Measurements from ENCODE around the gene TTLL8.

The TTLL8 gene

GRCh38 chr22:50035976-50036724 is 21.9 kb downstream of the TTLL8 start:
- TF ChIP-seq, protein P1, sequence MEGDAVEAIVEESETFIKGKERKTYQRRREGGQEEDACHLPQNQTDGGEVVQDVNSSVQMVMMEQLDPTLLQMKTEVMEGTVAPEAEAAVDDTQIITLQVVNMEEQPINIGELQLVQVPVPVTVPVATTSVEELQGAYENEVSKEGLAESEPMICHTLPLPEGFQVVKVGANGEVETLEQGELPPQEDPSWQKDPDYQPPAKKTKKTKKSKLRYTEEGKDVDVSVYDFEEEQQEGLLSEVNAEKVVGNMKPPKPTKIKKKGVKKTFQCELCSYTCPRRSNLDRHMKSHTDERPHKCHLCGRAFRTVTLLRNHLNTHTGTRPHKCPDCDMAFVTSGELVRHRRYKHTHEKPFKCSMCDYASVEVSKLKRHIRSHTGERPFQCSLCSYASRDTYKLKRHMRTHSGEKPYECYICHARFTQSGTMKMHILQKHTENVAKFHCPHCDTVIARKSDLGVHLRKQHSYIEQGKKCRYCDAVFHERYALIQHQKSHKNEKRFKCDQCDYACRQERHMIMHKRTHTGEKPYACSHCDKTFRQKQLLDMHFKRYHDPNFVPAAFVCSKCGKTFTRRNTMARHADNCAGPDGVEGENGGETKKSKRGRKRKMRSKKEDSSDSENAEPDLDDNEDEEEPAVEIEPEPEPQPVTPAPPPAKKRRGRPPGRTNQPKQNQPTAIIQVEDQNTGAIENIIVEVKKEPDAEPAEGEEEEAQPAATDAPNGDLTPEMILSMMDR (conservative IDR thresholded peaks at IDR 0.05; ENCODE audit: low read length): no peak
- TF ChIP-seq EZH2phosphoT487 (IDR thresholded peaks at IDR 0.05; ENCODE audit: borderline replicate concordance): no peak
- Histone ChIP-seq H3F3A (ENCODE audit: low read depth) (no peaks in the 10 kb centered on the region), H3K9me2 (replicated peaks; ENCODE audit: low read depth, low read length) (no peaks in the 10 kb centered on the region), H3K36me3 (ENCODE audit: insufficient read depth, low read length) (no peaks in the 10 kb centered on the region), H3K4me3 (ENCODE audit: low read length, poor library complexity, severe bottlenecking) (no peak overlapping the region), H3K4me1 (ENCODE audit: insufficient read depth, low read length, poor library complexity, severe bottlenecking) (no peaks in the 10 kb centered on the region), H3K4me2 (ENCODE audit: low read depth, low read length, poor library complexity, severe bottlenecking) (no peak overlapping the region), H3K9me3 (ENCODE audit: insufficient read depth, low read depth, low read length) (no peaks in the 10 kb centered on the region), H3K9ac (ENCODE audit: low read depth, low read length, poor library complexity, severe bottlenecking) (no peak overlapping the region), H3K79me2 (ENCODE audit: insufficient read depth, low read length) (no peaks in the 10 kb centered on the region), H4K20me1 (ENCODE audit: insufficient read depth, low read length, poor library complexity, severe bottlenecking) (no peaks in the 10 kb centered on the region), H2AFZ (ENCODE audit: low read length) (no peak overlapping the region), H3K27me3 (ENCODE audit: insufficient read depth, low read length, poor library complexity, severe bottlenecking) (no peaks in the 10 kb centered on the region)

DNA sequence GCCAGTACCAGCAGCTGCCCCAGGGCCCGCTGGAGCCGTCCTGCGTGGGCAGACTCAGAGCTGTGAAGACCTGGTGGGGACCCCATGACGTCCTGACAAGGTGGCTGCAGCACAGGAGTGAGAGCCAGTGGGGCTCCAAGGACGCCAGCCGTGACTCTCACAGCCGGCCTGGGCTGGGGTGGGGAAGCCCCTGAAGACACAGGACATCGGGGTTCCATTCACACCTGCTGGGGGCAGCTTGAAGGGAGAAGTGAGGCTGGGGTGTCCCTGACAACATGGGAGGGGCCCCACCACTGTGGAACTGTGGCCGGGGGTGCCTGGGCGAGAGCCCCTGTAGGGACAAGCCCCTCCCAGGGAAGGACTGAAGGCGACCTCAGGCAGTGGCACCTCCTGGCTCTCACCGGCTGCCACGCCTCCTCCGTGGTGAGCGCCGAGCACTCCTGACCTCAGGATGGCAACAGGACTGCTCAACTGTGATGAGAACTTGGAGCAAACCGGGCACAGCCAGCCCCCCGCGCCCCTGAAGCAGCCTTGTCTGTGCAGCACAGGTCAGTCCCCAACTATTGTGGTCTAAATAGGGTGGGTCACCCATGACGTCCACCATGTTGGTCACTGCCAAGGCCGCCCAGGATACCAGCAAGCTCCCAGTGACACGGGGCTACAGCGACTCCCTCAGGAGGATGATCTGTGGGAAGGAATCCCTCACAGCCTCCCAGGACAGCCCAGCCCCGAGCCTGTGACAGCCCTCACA is 22.8 kb downstream of the TTLL8 start:
- Histone ChIP-seq H3F3A (ENCODE audit: low read depth) (no peaks in the 10 kb centered on the region), H3K36me3 (ENCODE audit: insufficient read depth, low read length) (no peaks in the 10 kb centered on the region), H3K4me3 (ENCODE audit: low read length, poor library complexity, severe bottlenecking) (no peak overlapping the region), H3K27me3 (ENCODE audit: insufficient read depth, low read length, poor library complexity, severe bottlenecking) (no peaks in the 10 kb centered on the region), H3K4me1 (ENCODE audit: insufficient read depth, low read length, poor library complexity, severe bottlenecking) (no peaks in the 10 kb centered on the region), H3K9me2 (replicated peaks; ENCODE audit: low read depth, low read length) (no peaks in the 10 kb centered on the region), H3K79me2 (ENCODE audit: insufficient read depth, low read length) (no peaks in the 10 kb centered on the region), H3K4me2 (ENCODE audit: low read depth, low read length, poor library complexity, severe bottlenecking) (no peak overlapping the region), H2AFZ (ENCODE audit: low read length) (no peak overlapping the region), H4K20me1 (ENCODE audit: insufficient read depth, low read length, poor library complexity, severe bottlenecking) (no peaks in the 10 kb centered on the region), H3K9me3 (ENCODE audit: insufficient read depth, low read depth, low read length) (no peaks in the 10 kb centered on the region), H3K9ac (ENCODE audit: low read depth, low read length, poor library complexity, severe bottlenecking) (no peak overlapping the region)
- TF ChIP-seq, protein P1 (conservative IDR thresholded peaks at IDR 0.05; ENCODE audit: low read length): no peak
- no peak for TF ChIP-seq EZH2phosphoT487 (IDR thresholded peaks at IDR 0.05; ENCODE audit: borderline replicate concordance)

DNA sequence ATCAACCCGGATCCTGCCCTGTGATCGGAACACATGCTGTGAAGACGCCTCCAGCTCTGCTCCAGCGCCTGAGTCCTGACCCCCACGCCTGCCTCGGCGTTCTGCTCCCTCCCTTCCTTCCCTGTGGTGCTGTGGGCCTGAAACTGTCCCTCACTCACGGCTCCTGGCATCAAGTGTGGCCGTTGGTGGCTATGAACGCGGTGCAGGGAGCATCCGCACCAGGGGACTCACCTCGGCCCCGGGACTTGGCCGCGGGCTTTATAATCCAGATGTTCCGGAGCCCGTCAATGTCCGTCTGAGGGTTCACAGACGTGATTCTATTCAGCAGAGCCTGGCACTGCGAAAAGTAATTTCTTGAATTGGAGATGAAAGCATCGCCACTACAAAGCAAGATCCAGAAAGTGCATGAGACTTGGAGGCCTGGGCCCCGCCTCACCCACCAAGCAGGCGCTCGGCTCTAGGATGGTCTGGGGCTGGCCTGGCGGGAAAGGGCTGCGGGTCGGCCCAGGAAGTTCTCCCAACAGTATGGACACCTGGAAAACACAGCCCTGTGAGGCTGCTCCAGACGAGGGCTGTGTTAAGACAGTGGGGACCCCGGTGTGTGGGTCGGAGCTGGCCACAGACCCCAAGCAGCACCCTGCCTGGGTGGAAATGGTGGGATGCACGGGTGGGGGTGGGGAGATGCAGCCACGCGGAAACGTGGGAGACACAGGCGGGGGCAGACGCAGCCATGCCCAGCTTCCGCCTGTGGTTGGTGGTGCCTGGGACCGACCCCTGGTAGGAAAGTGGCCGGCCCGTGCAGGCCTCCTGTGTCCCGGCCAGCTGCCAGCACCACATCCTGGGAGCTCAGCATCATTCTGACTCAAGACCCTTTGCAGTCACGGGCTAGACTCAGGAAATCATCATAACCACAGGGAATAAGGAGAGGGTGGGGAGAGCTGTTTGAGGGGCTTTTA is 23.7 kb downstream of the TTLL8 start:
- H3K36me3 ChIP-seq (ENCODE audit: insufficient read depth, low read length): no peaks in the 10 kb centered on the region
- no peaks in the 10 kb centered on the region for H3K9me2 ChIP-seq (replicated peaks; ENCODE audit: low read depth, low read length)
- H3K9ac ChIP-seq (ENCODE audit: low read depth, low read length, poor library complexity, severe bottlenecking): no peak overlapping the region
- H3K4me3 ChIP-seq (ENCODE audit: low read length, poor library complexity, severe bottlenecking): no peak overlapping the region
- no peaks in the 10 kb centered on the region for H3K27me3 ChIP-seq (ENCODE audit: insufficient read depth, low read length, poor library complexity, severe bottlenecking)
- H3K9me3 ChIP-seq (ENCODE audit: insufficient read depth, low read depth, low read length): no peaks in the 10 kb centered on the region
- no peaks in the 10 kb centered on the region for H4K20me1 ChIP-seq (ENCODE audit: insufficient read depth, low read length, poor library complexity, severe bottlenecking)
- H3F3A ChIP-seq (ENCODE audit: low read depth): no peaks in the 10 kb centered on the region
- TF ChIP-seq EZH2phosphoT487 (IDR thresholded peaks at IDR 0.05; ENCODE audit: borderline replicate concordance): no peak
- TF ChIP-seq, protein P1 (conservative IDR thresholded peaks at IDR 0.05; ENCODE audit: low read length): no peak
- H2AFZ ChIP-seq (ENCODE audit: low read length): no peak overlapping the region
- H3K79me2 ChIP-seq (ENCODE audit: insufficient read depth, low read length): no peaks in the 10 kb centered on the region
- no peak overlapping the region for H3K4me2 ChIP-seq (ENCODE audit: low read depth, low read length, poor library complexity, severe bottlenecking)
- H3K4me1 ChIP-seq (ENCODE audit: insufficient read depth, low read length, poor library complexity, severe bottlenecking): no peaks in the 10 kb centered on the region

Data from Loucy (cell line).